Activated T-cell treated with anti-CD3 and anti-CD28 coated beads, Interleukin-2, amount 50 U/mL, for 72 hours (primary cell): ENCODE data around the gene SHISA9. TPM values are rescaled to one million over a fixed set of nuclear protein-coding genes. Genes with fewer than 3 reads are reported as not detected.
"Not testable (repeated sequence)": the region's sequence is repeated elsewhere in the genome, so short reads cannot be mapped to it uniquely, and the experiment has no call there.

Experiments used
- ATAC-seq, 2 donors: fragments of 150-1000 bp; cut with Tn5 transposase; replicated peaks in 1 of 2; 2 replicates each; pipeline ENCODE4 v1.10.0; 2021; ENCODE audit warnings: moderate library complexity in 2 of 2, mild to moderate bottlenecking in 1 of 2
- DNase-seq, 2 donors: peaks; one replicate each; pipeline ENCODE4 v3.0.0; 2021 to 2022; ENCODE audit warnings: mixed read lengths in 1 of 2
- H3K27ac Mint-ChIP-seq: one replicate; pipeline ENCODE4 v1.8.0; 2022; ENCODE audit warnings: mild to moderate bottlenecking, moderate library complexity, mixed read lengths
- H3K27me3 Mint-ChIP-seq: one replicate; pipeline ENCODE4 v1.8.0; 2022; ENCODE audit warnings: low read depth, mixed read lengths
- H3K36me3 Mint-ChIP-seq, 2 donors: one replicate each; pipeline ENCODE4 v1.8.0; 2022; ENCODE audit warnings: mixed read lengths in 2 of 2, mild to moderate bottlenecking in 1 of 2; ENCODE audit not compliant: insufficient read depth in 2 of 2
- H3K4me1 Mint-ChIP-seq: one replicate; pipeline ENCODE4 v1.8.0; 2022; ENCODE audit warnings: low read depth, mixed read lengths
- H3K4me3 Mint-ChIP-seq, 2 donors: one replicate each; pipeline ENCODE4 v1.8.0; 2022; ENCODE audit warnings: mild to moderate bottlenecking in 2 of 2, mixed read lengths in 2 of 2, moderate library complexity in 2 of 2
- H3K9me3 Mint-ChIP-seq, 2 donors: one replicate each; pipeline ENCODE4 v1.8.0; 2022; ENCODE audit warnings: mixed read lengths in 2 of 2
- total RNA-seq, 2 donors: library from RNA; stranded (reverse); gene quantifications; one replicate each; pipeline ENCODE4 v1.2.3, GENCODE V29; 2022

Gene SHISA9
- total RNA-seq, 2 donors from 2014 or later: 0.14 TPM; not detected in 1

GRCh38 chr16:12903407-12904328 lies 2.3 kb downstream of the SHISA9 start:
- H3K4me3 Mint-ChIP-seq: peak overlapping the region in 1 of 2 donors; percentile 70
- H3K9me3 Mint-ChIP-seq: no peaks in the 10 kb centered on the region
- DNase-seq (no peak), ATAC-seq (no peak)
- no peaks in the 10 kb centered on the region for H3K4me1 Mint-ChIP-seq
- no peak overlapping the region for H3K27ac Mint-ChIP-seq
- peaks cover 66% of the 10 kb centered on the region for H3K27me3 Mint-ChIP-seq
- H3K36me3 Mint-ChIP-seq: no peaks in the 10 kb centered on the region

GRCh38 chr16:12904329-12904671 lies 2.9 kb downstream of the SHISA9 start:
- no peaks in the 10 kb centered on the region for H3K36me3 Mint-ChIP-seq
- no peak overlapping the region for H3K4me3 Mint-ChIP-seq
- ATAC-seq (no peak), DNase-seq (no peak)
- no peaks in the 10 kb centered on the region for H3K4me1 Mint-ChIP-seq
- H3K27me3 Mint-ChIP-seq: peaks cover 66% of the 10 kb centered on the region
- H3K27ac Mint-ChIP-seq: no peak overlapping the region
- H3K9me3 Mint-ChIP-seq: no peaks in the 10 kb centered on the region

- Mint-ChIP-seq H3K9me3 (no peaks in the 10 kb centered on the region), H3K36me3 (no peaks in the 10 kb centered on the region), H3K4me1 (no peaks in the 10 kb centered on the region), H3K27me3 (peaks cover 63% of the 10 kb centered on the region), H3K27ac (no peak overlapping the region), H3K4me3 (no peak overlapping the region)
- DNase-seq (no peak), ATAC-seq (no peak)
These were observed 4.9 kb downstream of the SHISA9 start for GRCh38 chr16:12906271-12906670.

- H3K4me1 Mint-ChIP-seq: no peaks in the 10 kb centered on the region
- DNase-seq (no peak), ATAC-seq (no peak)
- no peaks in the 10 kb centered on the region for H3K9me3 Mint-ChIP-seq
- H3K27me3 Mint-ChIP-seq: peaks cover 63% of the 10 kb centered on the region
- H3K27ac Mint-ChIP-seq: no peak overlapping the region
- H3K4me3 Mint-ChIP-seq: no peak overlapping the region
- H3K36me3 Mint-ChIP-seq: no peaks in the 10 kb centered on the region
These were observed 5.5 kb downstream of the SHISA9 start for GRCh38 chr16:12906765-12907516.

- DNase-seq (peak in 1 of 2 donors; percentile 10), ATAC-seq (peak in 1 of 2 donors; percentile 36)
- Mint-ChIP-seq H3K4me1 (no peaks in the 10 kb centered on the region), H3K27ac (no peak overlapping the region), H3K36me3 (no peaks in the 10 kb centered on the region), H3K27me3 (peaks cover 57% of the 10 kb centered on the region), H3K9me3 (no peaks in the 10 kb centered on the region), H3K4me3 (no peak overlapping the region)
These were observed 6.4 kb downstream of the SHISA9 start for GRCh38 chr16:12907670-12908233.

GRCh38 chr16:12917246-12917645 lies 15.8 kb downstream of the SHISA9 start:
- H3K4me3 Mint-ChIP-seq: no peak overlapping the region
- H3K9me3 Mint-ChIP-seq: no peaks in the 10 kb centered on the region
- no peak for DNase-seq
- no peaks in the 10 kb centered on the region for H3K4me1 Mint-ChIP-seq
- no peak for ATAC-seq
- H3K36me3 Mint-ChIP-seq: no peaks in the 10 kb centered on the region
- no peak overlapping the region for H3K27ac Mint-ChIP-seq
- peaks cover 25% of the 10 kb centered on the region for H3K27me3 Mint-ChIP-seq

GRCh38 chr16:12917653-12918052 lies 16.3 kb downstream of the SHISA9 start:
- Mint-ChIP-seq H3K36me3 (no peaks in the 10 kb centered on the region), H3K4me3 (no peak overlapping the region), H3K27ac (no peak overlapping the region), H3K4me1 (no peaks in the 10 kb centered on the region), H3K9me3 (no peaks in the 10 kb centered on the region), H3K27me3 (peaks cover 27% of the 10 kb centered on the region)
- ATAC-seq: no peak
- DNase-seq: no peak

- ATAC-seq: no peak
- Mint-ChIP-seq H3K9me3 (no peaks in the 10 kb centered on the region), H3K4me3 (no peak overlapping the region), H3K4me1 (no peaks in the 10 kb centered on the region), H3K27me3 (peaks cover 31% of the 10 kb centered on the region), H3K36me3 (no peaks in the 10 kb centered on the region), H3K27ac (no peak overlapping the region)
- DNase-seq: no peak
These were observed 19.3 kb downstream of the SHISA9 start for GRCh38 chr16:12920739-12921138.

- not testable (repeated sequence) for H3K36me3 Mint-ChIP-seq, ATAC-seq, H3K9me3 Mint-ChIP-seq, DNase-seq, H3K27ac Mint-ChIP-seq, H3K4me1 Mint-ChIP-seq, H3K4me3 Mint-ChIP-seq
- H3K27me3 Mint-ChIP-seq: peaks cover 30% of the 10 kb centered on the region
These were observed 22.2 kb downstream of the SHISA9 start for GRCh38 chr16:12923640-12924039.

GRCh38 chr16:12925026-12925800 lies 23.8 kb downstream of the SHISA9 start:
- Mint-ChIP-seq H3K36me3 (no peaks in the 10 kb centered on the region), H3K9me3 (peaks cover 1 to 3% of the 10 kb centered on the region in 2 donors), H3K27me3 (peaks cover 28% of the 10 kb centered on the region), H3K4me3 (no peak overlapping the region), H3K27ac (no peak overlapping the region), H3K4me1 (no peaks in the 10 kb centered on the region)
- no peak for DNase-seq
- ATAC-seq: no peak

GRCh38 chr16:12927591-12927990 lies 26.2 kb downstream of the SHISA9 start:
- Mint-ChIP-seq H3K36me3 (no peaks in the 10 kb centered on the region), H3K27ac (no peak overlapping the region), H3K27me3 (peaks cover 39% of the 10 kb centered on the region), H3K9me3 (peaks cover 5 to 7% of the 10 kb centered on the region in 2 donors), H3K4me1 (no peaks in the 10 kb centered on the region), H3K4me3 (no peak overlapping the region)
- ATAC-seq (no peak), DNase-seq (no peak)

GRCh38 chr16:12930881-12931280 lies 29.5 kb downstream of the SHISA9 start:
- Mint-ChIP-seq H3K4me1 (no peaks in the 10 kb centered on the region), H3K27me3 (peaks cover 33% of the 10 kb centered on the region), H3K27ac (no peak overlapping the region), H3K9me3 (peaks cover 8 to 11% of the 10 kb centered on the region in 2 donors), H3K4me3 (no peak overlapping the region), H3K36me3 (no peaks in the 10 kb centered on the region)
- no peak for ATAC-seq
- no peak for DNase-seq
